ENCODE results near the gene STIM1. TPM values are rescaled to one million over a fixed set of nuclear protein-coding genes. Genes with fewer than 3 reads are reported as not detected.

Gene STIM1
- total RNA-seq, 1 experiment from 2014 or later, result 15.2 TPM

- no peak overlapping the region for H4K5ac ChIP-seq (ENCODE audit: insufficient read length, low read depth, low read length)
- no peaks in the 10 kb centered on the region for H3K79me1 ChIP-seq (ENCODE audit: insufficient read depth, low read depth, low read length, poor library complexity, severe bottlenecking)
- H3K18ac ChIP-seq (ENCODE audit: insufficient read length, low read depth, low read length), result no peak overlapping the region
- no peak overlapping the region for H4K91ac ChIP-seq (ENCODE audit: insufficient read length, low read depth, low read length)
- H3K27ac ChIP-seq (ENCODE audit: insufficient read length, low read depth, low read length), result no peak overlapping the region
- no peaks in the 10 kb centered on the region; the same call in 1 of the 2 replicates for H3K27me3 ChIP-seq (ENCODE audit: insufficient read depth, low read length)
- H3K4me1 ChIP-seq (ENCODE audit: insufficient read depth, low read length), result peaks cover 4% of the 10 kb centered on the region; the same call in 1 of the 2 replicates
- H2BK5ac ChIP-seq (ENCODE audit: insufficient read length, low read length), result no peak overlapping the region
- H3K9ac ChIP-seq (ENCODE audit: extremely low read depth, insufficient read length, low read length), result no peak overlapping the region
- H3K23ac ChIP-seq (ENCODE audit: insufficient read length, low read depth, low read length), result no peak overlapping the region
- peak overlapping the region; percentile 16; the same call in 1 of the 2 replicates for H3K14ac ChIP-seq (ENCODE audit: insufficient read depth, low read length)
- Mint-ChIP-seq H3K4me1 (peaks cover 42 to 51% of the 10 kb centered on the region in 2 experiments), H3K9me3 (no peaks in the 10 kb centered on the region), H3K27ac (peak overlapping the region in 1 of 3 experiments; percentile 92; a peak in 2 of 7 replicates), H3K27me3 (ENCODE audit: low read depth) (peaks cover 24% of the 10 kb centered on the region), H3K4me3 (peak overlapping the region; percentile 87 to 93), H3K36me3 (ENCODE audit: insufficient read depth in 1 of 3, low read depth in 3 of 3) (peaks cover 0 to 2% (median 0%) of the 10 kb centered on the region in 3 experiments; a peak in 1 of 7 replicates)
- no peak overlapping the region for H2AFZ ChIP-seq (ENCODE audit: low read length)
- no peak overlapping the region for H2BK120ac ChIP-seq (ENCODE audit: low read depth, low read length, poor library complexity, severe bottlenecking)
- no peak overlapping the region for H3T11ph ChIP-seq (ENCODE audit: low read length)
- no peaks in the 10 kb centered on the region for H3K79me2 ChIP-seq (ENCODE audit: insufficient read depth, low read length)
- H4K8ac ChIP-seq (replicated peaks; ENCODE audit: insufficient read length, low read depth, low read length), result no peak overlapping the region
- no peak overlapping the region for H2BK20ac ChIP-seq (ENCODE audit: low read depth, low read length, poor library complexity, severe bottlenecking)
- DNase-seq, result peak; percentile 55
- no CpG with 5 or more reads among the region's 40 CpGs for WGBS (ENCODE audit: extremely low coverage, insufficient read length, low lambda C conversion rate)
- H3K4me2 ChIP-seq (ENCODE audit: insufficient read depth, insufficient read length, low read length), result peak overlapping the region; percentile 40
- H2BK12ac ChIP-seq (ENCODE audit: insufficient read length, low read depth, low read length), result no peak overlapping the region
- no peaks in the 10 kb centered on the region for H4K20me1 ChIP-seq (ENCODE audit: control insufficient read depth, insufficient read depth, insufficient read length)
- no peak overlapping the region for H2AK5ac ChIP-seq (ENCODE audit: insufficient read length, low read length)
- H3K9me3 ChIP-seq (ENCODE audit: control insufficient read depth, low read depth, low read length), result no peaks in the 10 kb centered on the region
- no peak overlapping the region for H3K4ac ChIP-seq (ENCODE audit: low read depth, low read length)
- H3K23me2 ChIP-seq (ENCODE audit: insufficient read length, low read depth, low read length, poor library complexity, severe bottlenecking), result peaks cover 12% of the 10 kb centered on the region
- H2BK15ac ChIP-seq (ENCODE audit: low read depth, low read length), result no peak overlapping the region
- no peak for TF ChIP-seq CTCF (conservative IDR thresholded peaks at IDR 0.05)
- H3K56ac ChIP-seq (ENCODE audit: insufficient read length, low read depth, low read length), result no peak overlapping the region
Observed at GRCh38 chr11:3855808-3856491, 486 bp downstream of the STIM1 start.

Measured in H9 (cell line).